Esophagus squamous epithelium (tissue), 5 donors: ENCODE results near the gene APP. TPM values are rescaled to one million over a fixed set of nuclear protein-coding genes. Genes with fewer than 3 reads are reported as not detected.

Source experiments
- DNase-seq: peaks from one replicate; lab custom pipeline; 2025; lab: John Stamatoyannopoulos, UW
- H3K27ac ChIP-seq, 4 donors: fragments of 200-600 bp; sonication (generic); one replicate each; pipeline ENCODE4 v1.5.1; 2016 to 2019; ENCODE audit warnings: mild to moderate bottlenecking in 1 of 4
- H3K27me3 ChIP-seq, 4 donors: fragments of 200-600 bp; sonication (generic); 1 replicate in 3 of 4; 2 replicates in 1 of 4; pipeline versions ENCODE4 v1.5.1 to v1.6.0; 2017 to 2021; ENCODE audit warnings: antibody characterized with exemption in 1 of 4
- H3K36me3 ChIP-seq, 3 donors: fragments of 200-600 bp; sonication (generic); one replicate each; pipeline ENCODE4 v1.5.1; 2016 to 2019
- H3K4me1 ChIP-seq, 3 donors: fragments of 200-600 bp; sonication (generic); one replicate each; pipeline ENCODE4 v1.5.1; 2017 to 2019
- H3K4me3 ChIP-seq, 4 donors: fragments of 200-600 bp; sonication (generic); 1 replicate in 3 of 4; 2 replicates in 1 of 4; pipeline ENCODE4 v1.5.1; 2016 to 2019; ENCODE audit warnings: mild to moderate bottlenecking in 2 of 4, moderate library complexity in 1 of 4
- H3K9me3 ChIP-seq, 3 donors: fragments of 200-600 bp; sonication (generic); one replicate each; pipeline ENCODE4 v1.5.1; 2016 to 2019
- POLR2A ChIP-seq, 4 donors: fragments of 450-650 bp; IDR thresholded peaks; one replicate each; pipeline ENCODE4 v1.6.1; 2017; ENCODE audit warnings: antibody characterized with exemption in 4 of 4, mild to moderate bottlenecking in 4 of 4, moderate library complexity in 3 of 4
- WGBS, 2 donors: methylation state at CpG; one replicate each; pipeline ENCODE4 v1.1.5; 2018; 5-methylcytosine and 5-hydroxymethylcytosine counted together
- intact Hi-C: fragments of 100-400 bp; cut with DNase I; formaldehyde crosslinking; loops from one replicate; pipeline ENCODE4 v1.15.0; 2022
- total RNA-seq, 4 donors: library from RNA; depleted of rRNA; stranded (reverse); fragments of >200 nt; gene quantifications; one replicate each; pipeline ENCODE4 v1.1.0, GENCODE V29; 2016
- TF ChIP-seq, protein P1 (sequence below), 6 experiments: fragments of 450-650 bp in 4 of 6; fragments of 200-600 bp in 2 of 6; sonication (generic) in 2 of 6; IDR thresholded peaks; one replicate each; pipeline ENCODE4 v1.5.1; 2016 to 2019; ENCODE audit warnings: antibody characterized with exemption in 6 of 6, mild to moderate bottlenecking in 4 of 6, moderate library complexity in 4 of 6
- donor health status: DM: yes; HTN: yes; CAD: no.

Gene APP
- total RNA-seq, 4 donors from 2014 or later, result 58.2 to 277 (median 183) TPM

DNA sequence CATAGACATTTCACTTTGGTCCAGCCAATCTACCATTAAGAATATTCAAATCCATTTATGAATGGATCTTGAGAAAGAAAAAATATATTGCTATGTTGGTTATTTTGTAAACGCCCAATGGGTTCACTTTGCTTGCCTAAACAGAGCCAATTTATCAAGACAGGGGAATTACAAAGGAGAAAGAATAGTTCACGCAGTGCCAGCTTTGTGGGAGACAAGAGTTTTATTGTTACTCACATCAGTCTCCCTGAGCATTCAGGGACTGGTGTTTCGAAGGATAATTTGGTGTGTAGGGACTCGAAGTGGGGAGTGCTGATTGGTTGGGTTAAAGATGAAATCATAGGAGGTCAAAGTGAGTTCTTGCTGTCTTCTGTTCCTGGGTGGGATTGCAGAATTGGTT, 300.5 kb downstream of the APP start:
- TF ChIP-seq, protein P1, sequence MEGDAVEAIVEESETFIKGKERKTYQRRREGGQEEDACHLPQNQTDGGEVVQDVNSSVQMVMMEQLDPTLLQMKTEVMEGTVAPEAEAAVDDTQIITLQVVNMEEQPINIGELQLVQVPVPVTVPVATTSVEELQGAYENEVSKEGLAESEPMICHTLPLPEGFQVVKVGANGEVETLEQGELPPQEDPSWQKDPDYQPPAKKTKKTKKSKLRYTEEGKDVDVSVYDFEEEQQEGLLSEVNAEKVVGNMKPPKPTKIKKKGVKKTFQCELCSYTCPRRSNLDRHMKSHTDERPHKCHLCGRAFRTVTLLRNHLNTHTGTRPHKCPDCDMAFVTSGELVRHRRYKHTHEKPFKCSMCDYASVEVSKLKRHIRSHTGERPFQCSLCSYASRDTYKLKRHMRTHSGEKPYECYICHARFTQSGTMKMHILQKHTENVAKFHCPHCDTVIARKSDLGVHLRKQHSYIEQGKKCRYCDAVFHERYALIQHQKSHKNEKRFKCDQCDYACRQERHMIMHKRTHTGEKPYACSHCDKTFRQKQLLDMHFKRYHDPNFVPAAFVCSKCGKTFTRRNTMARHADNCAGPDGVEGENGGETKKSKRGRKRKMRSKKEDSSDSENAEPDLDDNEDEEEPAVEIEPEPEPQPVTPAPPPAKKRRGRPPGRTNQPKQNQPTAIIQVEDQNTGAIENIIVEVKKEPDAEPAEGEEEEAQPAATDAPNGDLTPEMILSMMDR (IDR thresholded peaks at IDR 0.05), result no peak
- no peak for TF ChIP-seq POLR2A (IDR thresholded peaks at IDR 0.05)
- Histone ChIP-seq H3K4me3 (no peak overlapping the region), H3K4me1 (no peaks in the 10 kb centered on the region), H3K9me3 (no peaks in the 10 kb centered on the region), H3K27me3 (no peaks in the 10 kb centered on the region), H3K36me3 (no peaks in the 10 kb centered on the region), H3K27ac (no peak overlapping the region)
- WGBS, 2 donors, result 84 to 85% methylated on average over 4 of the region's 4 CpGs
- DNase-seq, result no peak
- intact Hi-C loops, result no loop called here

GRCh38 chr21:25867061-25867460, 303.5 kb downstream of the APP start:
- intact Hi-C loops, result no loop called here
- DNase-seq, result no peak
- TF ChIP-seq, protein P1 (IDR thresholded peaks at IDR 0.05), result no peak
- no peak for TF ChIP-seq POLR2A (IDR thresholded peaks at IDR 0.05)
- no peaks in the 10 kb centered on the region for H3K9me3 ChIP-seq
- H3K27ac ChIP-seq, result no peak overlapping the region
- H3K4me3 ChIP-seq, result no peak overlapping the region
- no peaks in the 10 kb centered on the region for H3K36me3 ChIP-seq
- H3K4me1 ChIP-seq, result no peaks in the 10 kb centered on the region
- no peaks in the 10 kb centered on the region for H3K27me3 ChIP-seq
- 70 to 86% methylated on average over 1 of the region's 1 CpG for WGBS, 2 donors

DNA sequence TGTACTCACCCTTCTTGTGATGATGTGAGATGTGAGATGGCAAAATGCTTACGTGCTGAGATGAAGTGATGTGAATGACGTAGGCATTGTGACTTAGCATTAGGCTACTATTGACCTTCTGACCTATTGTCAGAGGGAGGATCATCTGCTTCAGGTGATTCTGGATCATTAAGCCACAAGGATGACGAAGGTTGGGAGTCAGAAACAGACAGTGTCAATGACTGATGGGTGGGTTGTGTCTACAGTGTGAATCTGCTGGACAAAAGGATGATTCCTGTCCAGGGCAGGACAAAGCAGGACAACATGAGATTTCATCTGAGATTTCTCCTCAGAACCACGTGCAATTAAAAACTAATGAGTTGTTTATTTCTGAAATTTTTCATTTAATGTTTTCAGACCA, 306.8 kb downstream of the APP start:
- DNase-seq, result no peak
- TF ChIP-seq, protein P1 (IDR thresholded peaks at IDR 0.05), result no peak
- no peak for TF ChIP-seq POLR2A (IDR thresholded peaks at IDR 0.05)
- intact Hi-C loops, result no loop called here
- Histone ChIP-seq H3K27ac (no peak overlapping the region), H3K36me3 (no peaks in the 10 kb centered on the region), H3K27me3 (no peaks in the 10 kb centered on the region), H3K4me3 (no peak overlapping the region), H3K9me3 (no peaks in the 10 kb centered on the region), H3K4me1 (no peaks in the 10 kb centered on the region)
- 82 to 84% methylated on average over 4 of the region's 4 CpGs for WGBS, 2 donors

DNA sequence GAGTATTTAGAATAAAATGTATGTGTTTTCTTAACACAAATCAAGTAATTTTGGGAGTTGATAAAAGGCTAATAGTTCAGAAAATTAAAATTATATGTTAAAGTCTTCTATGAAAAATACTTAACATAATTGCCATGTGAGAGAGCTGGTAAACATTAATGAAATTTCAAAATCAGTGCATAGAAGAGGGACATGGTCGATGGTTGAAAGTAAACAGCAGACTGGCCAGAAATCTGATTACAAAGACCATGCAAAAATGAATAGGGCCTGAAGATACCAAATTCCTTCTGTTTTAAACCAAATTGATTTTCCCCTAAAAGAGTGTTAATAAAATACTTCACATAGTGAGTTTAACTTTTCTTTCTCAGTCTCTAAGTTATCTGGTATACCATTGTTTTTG, 307.5 kb downstream of the APP start:
- no peak overlapping the region for H3K27ac ChIP-seq

DNA sequence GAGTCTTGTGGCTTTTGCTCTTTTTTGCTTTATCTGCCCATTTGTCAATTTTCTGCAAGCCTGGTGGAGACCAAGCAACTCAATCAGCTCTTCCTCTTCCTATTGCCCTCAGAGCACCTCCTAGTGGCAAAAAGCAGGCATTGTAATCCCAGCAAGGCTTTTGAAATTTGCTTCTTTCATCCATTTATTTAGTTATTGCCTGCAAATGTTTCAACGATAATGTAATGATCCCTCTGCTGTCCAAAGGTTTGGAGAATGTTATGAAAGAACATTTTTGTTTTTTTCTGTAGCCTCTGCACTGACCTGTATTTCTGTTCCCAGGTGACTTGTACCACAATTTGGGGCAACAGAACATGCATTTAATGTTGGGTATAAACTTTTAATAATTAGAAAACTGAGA, 308.0 kb downstream of the APP start:
- Histone ChIP-seq H3K4me3 (no peak overlapping the region), H3K36me3 (no peaks in the 10 kb centered on the region), H3K27ac (no peak overlapping the region), H3K4me1 (no peaks in the 10 kb centered on the region), H3K27me3 (no peaks in the 10 kb centered on the region), H3K9me3 (no peaks in the 10 kb centered on the region)
- 26 to 48% methylated on average over 1 of the region's 1 CpG for WGBS, 2 donors
- intact Hi-C loops, result no loop called here
- TF ChIP-seq POLR2A (IDR thresholded peaks at IDR 0.05), result no peak
- TF ChIP-seq, protein P1 (IDR thresholded peaks at IDR 0.05), result peak in 5 of 6 experiments; percentile 44 to 82 (median 66)
- no peak for DNase-seq

More for the DNA sequence above, 307.5 kb downstream of the APP start:
- H3K27me3 ChIP-seq, result no peaks in the 10 kb centered on the region
- no peak overlapping the region for H3K4me3 ChIP-seq
- DNase-seq, result no peak
- intact Hi-C loops, result no loop called here
- 44 to 50% methylated on average over 1 of the region's 1 CpG for WGBS, 2 donors
- no peaks in the 10 kb centered on the region for H3K4me1 ChIP-seq
- H3K36me3 ChIP-seq, result no peaks in the 10 kb centered on the region
- TF ChIP-seq, protein P1 (IDR thresholded peaks at IDR 0.05), result no peak
- TF ChIP-seq POLR2A (IDR thresholded peaks at IDR 0.05), result no peak
- no peaks in the 10 kb centered on the region for H3K9me3 ChIP-seq
